ENCODE data around the gene SSH2.
"Not testable (repeated sequence)": the region's sequence is repeated elsewhere in the genome, so short reads cannot be mapped to it uniquely, and the experiment has no call there.

SSH2 gene

DNA sequence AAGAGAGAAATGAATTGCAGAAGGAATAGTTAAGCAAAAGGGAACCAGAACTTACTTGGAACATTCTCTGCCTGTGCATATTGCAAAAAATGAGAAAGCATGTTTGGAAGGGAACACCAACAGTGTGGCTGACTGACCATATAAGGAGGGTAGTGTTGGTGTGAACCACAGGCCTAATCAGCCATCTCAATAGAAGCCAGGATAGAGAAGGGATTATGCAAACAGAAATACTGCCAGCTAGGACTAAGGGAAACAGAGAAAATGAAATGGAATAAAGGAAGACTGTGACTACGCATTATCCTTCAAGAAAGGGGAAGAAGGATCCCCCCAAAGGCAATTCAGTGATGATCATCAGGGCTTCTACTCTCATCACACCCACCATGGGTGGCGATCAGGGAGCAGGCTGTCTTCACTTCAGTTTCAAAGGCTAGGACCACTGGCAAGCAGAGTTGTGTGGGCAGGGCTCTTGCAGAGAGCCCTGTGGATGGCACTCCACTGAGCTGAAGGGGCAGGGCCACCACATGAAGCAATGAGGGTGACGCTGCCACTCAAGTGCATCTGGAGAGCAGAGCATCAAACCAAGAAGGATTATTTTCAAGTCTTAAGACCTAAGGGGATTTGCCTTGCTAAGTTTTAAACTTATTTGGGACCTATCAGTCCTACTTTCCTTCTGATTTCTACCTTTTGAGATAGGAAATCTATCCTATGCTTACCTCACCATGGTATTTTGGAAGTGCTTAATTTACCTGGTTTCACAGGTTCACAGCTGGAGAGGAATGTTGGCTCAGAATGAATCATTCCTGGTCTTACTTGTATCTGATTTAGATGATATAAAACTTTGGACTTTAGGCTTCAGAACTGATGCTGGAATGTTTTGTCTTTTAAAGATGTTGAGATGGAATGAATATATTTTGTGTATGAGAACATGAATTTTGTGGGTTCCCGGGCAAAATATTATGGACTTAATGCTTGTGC lies 140.5 kb downstream of the SSH2 start:
- no peak overlapping the region for H3K4me3 ChIP-seq (ENCODE audit: low read depth, low read length)

DNA sequence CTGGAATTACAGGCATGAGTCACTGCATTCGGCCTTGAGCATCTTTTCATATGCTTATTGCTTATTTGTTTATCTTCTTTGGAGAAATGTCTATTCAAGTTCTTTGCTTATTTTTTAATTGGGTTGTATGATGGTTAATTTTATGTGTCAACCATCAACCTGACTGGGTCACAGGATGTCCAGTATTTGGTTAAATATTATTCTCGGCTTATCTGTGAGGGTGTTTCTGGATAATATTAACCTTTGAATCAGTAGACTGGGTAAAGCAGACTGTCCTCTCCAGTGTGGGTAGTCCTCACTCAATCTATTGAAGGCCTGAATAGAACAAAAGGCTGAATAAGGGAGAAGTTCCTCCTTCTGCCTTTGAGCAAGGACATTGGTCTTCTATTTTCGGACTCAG lies 142.0 kb downstream of the SSH2 start:
- no peak overlapping the region for H3K4me3 ChIP-seq (ENCODE audit: low read depth, low read length)

DNA sequence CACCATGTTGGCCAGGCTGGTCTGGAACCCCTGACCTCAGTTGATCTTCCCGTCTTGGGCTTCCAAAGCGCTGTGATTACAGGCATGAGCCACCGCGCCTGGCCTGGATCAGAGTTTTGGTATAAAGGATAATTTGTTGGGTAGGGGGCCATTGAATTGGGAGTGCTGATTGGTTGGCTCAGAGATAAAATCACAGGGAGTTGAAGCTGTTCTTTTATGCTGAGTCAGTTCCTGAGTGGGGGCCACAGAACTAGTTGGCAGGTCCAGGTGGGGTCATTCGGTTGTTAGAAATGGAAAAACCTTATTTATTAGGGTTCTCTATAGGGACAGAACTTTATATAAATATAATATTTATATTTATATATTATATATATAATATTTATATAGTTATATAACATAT lies 147.1 kb downstream of the SSH2 start:
- no peak overlapping the region for H3K4me3 ChIP-seq (ENCODE audit: low read depth, low read length)

DNA sequence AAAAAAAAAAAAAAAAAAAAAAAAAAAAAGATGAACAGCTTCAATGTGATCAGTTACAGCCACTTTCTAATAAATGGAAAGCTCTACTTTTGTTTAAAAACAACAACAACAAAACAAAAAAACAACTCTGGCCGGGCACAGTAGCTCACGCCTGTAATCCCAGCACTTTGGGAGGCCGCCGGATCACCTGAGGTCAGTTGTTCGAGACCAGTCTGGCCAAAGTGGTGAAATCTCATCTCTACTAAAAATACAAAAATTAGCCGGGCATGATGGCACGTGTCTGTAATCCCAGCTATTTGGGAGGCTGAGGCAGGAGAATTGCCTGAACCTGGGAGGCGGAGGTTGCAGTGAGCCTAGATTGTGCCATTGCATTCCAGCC lies 150.2 kb downstream of the SSH2 start:
- not testable (repeated sequence) for H3K4me3 ChIP-seq (ENCODE audit: low read depth, low read length)

DNA sequence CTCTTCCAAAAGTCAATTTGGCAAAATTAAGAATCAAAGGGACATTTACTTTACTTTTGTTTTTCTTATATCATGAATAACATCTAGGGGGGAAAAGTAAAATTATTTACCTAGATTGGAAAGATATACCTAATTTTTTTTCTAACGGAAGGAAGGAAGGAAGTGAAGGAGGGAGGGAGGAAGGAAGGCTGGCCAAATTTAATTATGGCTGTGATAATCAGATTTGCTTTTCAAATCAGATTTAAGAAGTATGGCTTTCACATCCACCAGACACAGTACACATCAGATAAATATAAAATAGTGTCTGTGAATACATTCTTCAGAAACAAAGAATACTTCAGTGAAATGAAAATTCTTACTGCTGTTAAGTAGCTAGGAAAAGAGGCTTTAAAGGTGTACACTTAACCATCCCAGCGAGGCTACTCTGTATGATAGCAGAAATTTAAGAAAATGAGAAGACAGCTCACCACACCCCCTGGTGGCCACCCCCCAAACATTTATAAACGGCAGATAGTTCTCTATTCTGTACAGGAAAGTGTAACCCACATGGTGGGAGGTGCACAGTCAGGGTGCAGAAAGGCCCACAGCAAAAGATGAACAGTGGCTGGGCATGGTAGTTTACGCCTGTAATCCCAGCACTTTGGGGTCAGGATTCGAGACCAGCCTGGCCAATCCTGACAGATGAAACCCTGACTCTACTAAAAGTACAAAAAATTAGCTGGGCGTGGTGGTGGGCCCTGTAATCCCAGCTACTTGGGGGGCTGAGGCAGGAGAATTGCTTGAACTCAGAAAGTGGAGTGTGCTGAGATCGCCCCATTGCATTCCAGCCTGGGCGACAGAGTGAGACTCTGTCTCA lies 150.8 kb downstream of the SSH2 start:
- no peak overlapping the region for H3K4me3 ChIP-seq (ENCODE audit: low read depth, low read length)

DNA sequence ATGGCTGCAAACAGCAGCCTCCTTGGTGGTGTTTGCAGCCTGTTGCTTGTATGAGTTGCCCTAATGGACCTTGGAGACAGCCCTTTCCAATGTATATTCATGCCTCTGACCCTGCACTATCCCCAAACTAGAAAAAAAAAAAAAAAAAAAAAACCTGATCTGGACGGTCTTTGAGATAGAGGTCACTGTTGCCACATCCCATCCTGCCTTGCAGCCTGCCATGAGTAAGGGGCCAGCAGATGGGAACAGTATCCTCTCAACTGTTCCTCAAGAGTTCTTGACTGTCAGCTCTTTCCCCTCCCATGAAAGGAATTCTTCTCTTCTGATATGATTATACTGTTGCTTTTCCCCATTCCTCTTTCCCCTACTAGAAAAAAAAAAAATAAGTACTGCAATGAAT lies 152.4 kb downstream of the SSH2 start:
- no peak overlapping the region for H3K4me3 ChIP-seq (ENCODE audit: low read depth, low read length)

DNA sequence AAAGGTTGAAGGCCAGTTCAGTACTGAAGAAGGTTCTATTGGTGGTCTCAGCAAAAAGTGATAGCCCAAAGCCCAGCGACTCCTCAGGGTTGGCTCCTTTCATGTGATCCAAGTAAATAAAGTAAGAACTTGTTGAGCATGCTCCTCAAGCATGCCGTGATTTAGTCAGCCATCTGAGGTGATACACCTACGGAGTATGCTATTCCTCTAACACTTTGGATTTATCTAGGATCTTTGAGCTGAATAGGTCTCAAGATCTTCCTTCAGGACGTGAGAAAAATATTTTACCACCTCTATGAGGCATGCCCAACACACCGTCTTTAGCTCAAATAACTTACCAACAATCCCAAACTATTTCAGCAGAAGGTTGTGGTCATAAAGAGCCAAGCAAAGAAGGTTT lies 154.0 kb downstream of the SSH2 start:
- no peak overlapping the region for H3K4me3 ChIP-seq (ENCODE audit: low read depth, low read length)

DNA sequence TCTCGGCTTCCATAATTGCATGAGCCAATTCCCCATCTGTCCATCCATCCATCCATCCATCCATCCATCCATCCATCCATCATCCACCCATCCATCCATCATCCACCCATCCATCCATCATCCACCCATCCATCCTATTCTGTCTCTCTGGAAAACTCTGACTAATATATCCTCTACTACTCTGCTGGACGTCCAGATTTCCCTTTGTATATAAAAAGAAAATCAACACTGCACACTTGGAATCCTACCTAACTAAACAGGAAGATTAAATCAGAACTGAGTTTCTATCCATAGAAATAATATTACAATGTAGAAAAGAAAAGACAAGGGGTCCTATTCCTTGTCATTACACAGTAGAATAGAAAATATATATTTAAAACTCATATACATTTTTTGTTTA lies 157.0 kb downstream of the SSH2 start:
- H3K4me3 ChIP-seq (ENCODE audit: low read depth, low read length) = no peak overlapping the region

DNA sequence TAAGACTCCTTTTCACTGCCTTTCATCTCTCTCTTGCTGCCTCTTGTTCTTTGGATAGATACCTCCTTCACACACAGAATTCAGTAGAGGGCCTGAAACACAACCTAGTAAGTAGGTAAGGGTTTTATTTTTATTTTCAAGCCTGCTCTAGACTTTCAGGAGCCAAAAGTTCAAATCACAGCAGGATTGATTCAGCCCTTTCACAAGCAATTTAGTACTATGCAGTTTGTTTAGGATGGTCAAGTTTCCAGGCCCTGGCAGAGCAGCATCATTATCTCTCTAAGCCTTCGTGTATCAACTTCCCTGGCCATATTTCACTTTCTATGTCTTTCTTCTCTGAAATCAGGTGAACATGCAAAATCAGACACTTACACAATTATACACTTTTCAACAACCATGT lies 158.5 kb downstream of the SSH2 start:
- H3K4me3 ChIP-seq (ENCODE audit: low read depth, low read length) = no peak overlapping the region

DNA sequence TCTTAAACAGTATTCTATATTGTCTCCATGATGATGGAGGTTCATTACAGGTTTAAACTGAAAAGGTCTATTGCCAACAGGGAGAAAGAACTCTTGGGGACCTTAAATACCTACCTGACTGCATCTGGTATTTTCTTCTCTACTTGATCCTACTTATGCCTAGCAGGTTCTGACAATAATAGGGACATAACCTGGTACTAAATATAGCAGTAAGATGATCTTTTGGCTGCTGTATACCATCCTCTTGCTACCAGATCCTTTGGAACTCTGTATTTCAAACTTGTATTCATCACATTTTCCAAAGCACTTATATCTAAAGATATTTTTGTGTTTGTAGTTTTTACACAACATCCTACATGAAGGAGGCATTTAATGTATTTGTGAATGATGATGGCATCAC lies 160.8 kb downstream of the SSH2 start:
- H3K4me3 ChIP-seq (ENCODE audit: low read depth, low read length) = no peak overlapping the region

DNA sequence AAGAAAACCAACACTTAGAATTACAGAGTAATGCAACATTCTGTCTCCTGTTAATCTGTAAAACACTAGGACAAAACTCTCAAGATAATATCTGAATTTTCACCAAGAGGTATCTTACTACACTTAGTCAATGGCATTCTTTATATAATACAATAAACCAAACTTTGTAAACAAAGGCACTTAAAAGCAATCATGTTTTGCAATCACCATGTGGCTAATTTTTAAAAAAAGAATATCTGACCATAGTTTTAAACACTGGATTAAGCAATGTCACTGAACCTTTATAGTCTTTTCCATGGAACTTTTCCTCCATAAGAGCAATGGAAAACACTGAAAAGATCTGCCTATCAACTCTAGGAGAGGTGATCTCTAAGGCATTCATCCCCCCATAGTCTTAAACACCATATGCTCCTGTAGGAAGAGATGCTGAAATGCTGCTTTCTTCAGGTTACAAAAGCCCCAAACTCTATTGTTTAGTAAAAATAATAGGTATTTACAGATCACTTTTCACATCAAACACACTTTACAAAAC lies 163.2 kb downstream of the SSH2 start:
- no peak overlapping the region for H3K4me3 ChIP-seq (ENCODE audit: low read depth, low read length)

DNA sequence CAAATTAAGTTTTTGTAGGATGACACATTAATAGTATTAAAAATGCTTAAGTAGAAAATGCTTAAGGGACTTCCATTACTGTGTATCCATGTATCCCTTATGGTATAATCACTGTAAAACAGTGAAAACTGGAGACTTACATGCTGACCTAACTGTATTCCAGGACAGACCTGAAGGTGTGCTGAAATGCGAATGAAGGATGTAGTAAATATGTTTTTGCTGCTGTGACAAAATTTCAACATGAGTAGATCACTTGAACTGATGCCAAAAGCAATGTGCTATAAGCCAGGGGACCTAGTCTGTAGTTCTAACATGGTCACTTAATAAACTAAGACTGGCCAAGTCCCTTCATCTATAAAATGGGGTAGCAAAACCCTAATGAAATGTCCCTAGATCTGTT lies 165.3 kb downstream of the SSH2 start:
- no peak overlapping the region for H3K4me3 ChIP-seq (ENCODE audit: low read depth, low read length)

DNA sequence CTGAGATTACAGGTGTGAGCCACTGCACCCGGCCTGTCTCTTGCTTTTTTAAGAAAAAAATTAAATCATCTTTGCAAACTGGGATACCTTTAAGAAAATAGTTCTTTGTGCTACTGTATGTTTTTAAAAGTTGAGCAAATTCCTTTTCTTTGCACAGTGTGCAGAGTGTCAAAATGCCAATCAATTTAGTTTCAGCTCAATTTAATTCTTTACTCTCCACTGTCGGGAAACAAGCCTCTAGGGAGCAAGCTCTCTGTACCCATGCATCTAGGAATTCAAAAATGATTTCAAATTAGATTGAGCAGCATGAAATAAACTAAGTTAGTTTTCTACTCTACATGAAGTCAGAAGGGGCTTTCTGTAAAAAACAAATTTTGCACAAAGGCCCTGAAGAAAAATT lies 165.8 kb downstream of the SSH2 start:
- H3K4me3 ChIP-seq (ENCODE audit: low read depth, low read length) = no peak overlapping the region

DNA sequence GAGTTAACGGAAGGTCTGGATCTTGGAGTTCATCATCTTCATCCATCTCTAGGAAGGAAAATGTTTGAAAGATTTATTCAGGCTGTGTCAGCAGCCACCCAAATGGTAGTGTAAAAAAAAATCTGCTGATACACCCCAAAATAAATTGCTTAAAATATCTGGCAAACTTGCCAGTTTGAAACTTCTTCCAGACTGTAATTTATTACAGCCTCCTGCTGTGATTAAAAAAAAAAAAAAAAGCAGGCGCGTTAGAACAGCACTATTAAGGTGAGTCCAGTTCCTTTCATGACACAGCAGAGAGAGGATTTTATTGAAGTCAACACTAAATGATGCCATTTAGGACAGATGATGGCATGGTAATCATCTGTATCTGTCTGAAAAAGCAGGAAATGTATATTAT lies 166.8 kb downstream of the SSH2 start:
- no peak overlapping the region for H3K4me3 ChIP-seq (ENCODE audit: low read depth, low read length)

DNA sequence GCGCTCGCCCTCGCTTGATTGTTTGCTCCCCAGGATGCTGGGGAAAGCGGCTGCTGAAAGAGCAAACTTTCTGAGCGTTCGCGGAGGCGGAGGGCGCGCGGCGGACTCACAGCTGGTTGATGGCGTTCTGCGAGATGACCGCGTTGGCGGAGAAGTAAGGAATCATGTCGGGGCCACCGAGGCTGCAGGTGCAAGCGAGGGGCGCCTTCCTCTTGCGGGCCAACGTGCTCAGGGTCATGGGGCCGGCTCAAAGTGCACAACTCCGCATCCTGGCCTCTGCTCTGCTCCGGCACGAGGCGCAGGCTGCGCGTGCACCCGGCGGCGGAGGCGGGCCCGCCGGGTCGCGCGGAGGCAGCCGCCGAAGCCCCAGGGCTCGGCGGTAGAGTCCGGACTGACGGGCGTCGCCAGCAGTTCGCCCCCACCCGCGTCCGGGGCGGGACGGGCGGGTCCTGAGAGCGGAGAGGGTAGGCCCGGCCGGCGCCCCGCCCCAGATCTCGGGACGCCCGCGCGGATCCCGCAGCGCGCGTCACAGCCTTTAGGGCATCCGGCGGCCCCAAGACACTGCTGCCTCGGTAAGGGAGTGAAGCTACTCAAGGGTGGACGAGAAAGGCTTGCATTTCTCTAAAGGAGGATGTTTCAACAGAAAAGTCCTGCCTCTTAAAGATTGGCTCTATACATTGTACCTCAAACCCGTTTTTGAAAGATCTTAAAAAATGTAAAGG lies 168.8 kb downstream of the SSH2 start:
- H3K4me3 ChIP-seq (ENCODE audit: low read depth, low read length) = peak overlapping the region; percentile 78

DNA sequence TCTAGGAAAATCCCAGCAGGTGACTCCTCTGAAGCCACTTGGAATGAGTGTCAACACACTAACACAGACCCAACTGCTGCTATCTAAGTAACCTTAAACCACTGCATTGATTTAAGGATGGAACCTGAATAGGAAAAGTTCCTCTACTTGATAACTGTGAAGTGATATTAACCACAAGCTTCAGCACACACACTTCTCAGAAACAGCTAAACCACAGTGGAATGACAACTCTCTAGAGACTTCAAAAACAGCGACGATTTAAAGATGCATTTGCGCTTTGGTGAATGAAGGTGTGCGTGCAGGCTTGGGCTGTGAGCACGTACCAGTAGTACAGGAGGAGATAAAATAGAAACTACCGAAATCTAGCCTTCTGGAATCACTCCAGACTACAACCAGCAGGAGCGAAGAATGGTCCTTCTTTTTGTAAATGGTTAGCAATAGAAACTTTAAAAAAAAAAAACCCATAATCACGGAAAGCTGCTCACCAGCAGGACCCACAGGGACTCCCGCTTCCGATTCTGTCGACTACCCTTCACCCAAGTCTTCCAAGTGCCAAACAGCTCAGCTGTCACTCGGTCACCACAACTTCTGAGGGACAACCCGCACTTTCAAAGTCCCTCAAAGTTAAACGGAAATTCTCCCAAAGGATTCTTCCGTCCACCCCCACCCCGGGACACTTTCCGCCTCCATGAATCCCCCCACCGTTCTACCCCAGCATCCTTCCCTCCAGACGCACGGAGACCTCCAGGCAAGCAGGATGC lies 169.6 kb downstream of the SSH2 start:
- peak overlapping the region; percentile 78 for H3K4me3 ChIP-seq (ENCODE audit: low read depth, low read length)

DNA sequence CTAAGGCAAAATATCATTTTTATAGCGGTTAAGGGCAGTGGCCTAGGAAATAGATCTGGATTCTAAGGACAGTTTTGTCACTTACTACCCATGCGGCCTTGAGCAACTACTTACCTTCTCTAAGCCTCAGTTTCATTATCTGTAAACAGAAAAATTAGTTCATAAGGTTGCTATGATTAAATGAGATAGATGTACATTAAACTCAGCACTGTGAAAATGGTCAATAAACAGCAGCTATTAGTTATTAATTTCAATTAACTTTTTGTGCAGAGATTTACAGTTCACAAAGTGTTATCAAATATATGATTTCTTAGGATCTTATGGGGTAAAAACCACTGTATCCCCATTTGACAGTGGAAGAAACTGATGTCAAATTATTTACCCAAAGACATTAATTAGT lies 171.8 kb downstream of the SSH2 start:
- H3K4me3 ChIP-seq (ENCODE audit: low read depth, low read length) = no peak overlapping the region

DNA sequence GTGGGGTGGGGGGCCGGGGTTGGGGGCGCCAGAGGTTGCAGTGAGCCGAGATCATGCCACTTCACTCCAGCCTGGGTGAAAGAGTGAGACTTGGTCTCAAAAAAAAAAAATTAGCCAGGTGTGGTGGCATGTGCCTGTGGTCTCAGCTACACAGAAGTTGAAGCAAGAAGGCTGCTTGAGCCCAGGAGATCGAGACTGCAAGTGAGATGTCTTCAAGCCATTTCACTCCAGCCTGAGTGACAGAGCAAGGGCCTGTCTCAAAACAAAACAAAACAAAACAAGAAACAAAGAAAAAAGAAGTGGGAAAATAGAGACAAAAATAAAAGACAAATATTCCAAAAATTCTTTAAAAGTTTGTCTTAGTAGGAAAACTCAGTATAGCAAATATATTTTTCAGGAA lies 172.2 kb downstream of the SSH2 start:
- no peak overlapping the region for H3K4me3 ChIP-seq (ENCODE audit: low read depth, low read length)

DNA sequence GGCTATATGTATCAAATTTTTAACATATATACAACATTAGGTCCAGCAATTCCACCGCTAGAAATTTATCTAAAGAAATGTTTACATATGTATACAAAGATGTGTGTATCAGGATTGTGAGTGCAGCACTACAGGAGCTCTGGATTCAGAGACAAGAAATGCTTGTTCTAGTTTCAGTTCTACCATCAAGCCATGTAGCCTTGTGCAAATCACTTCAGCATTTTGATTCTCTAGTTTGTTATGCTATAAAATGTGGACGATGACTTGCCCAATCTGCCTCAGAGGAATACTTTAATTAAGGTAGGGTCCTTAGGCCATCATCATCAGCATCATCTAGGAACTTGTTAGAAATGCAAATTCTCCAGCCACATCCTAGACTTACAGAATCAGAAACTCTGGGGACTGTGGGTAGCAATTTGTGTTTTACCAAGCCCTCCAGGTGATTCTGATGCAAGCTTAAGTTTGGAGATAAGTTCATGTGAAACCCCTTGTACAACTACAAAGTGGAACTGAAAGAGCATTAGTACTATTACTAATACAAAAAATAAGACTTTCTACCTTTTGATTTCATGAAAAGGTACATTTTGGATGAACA lies 176.1 kb downstream of the SSH2 start:
- no peak overlapping the region for H3K4me3 ChIP-seq (ENCODE audit: low read depth, low read length)
